ENCODE results near the gene KCNQ4. TPM values are rescaled to one million over a fixed set of nuclear protein-coding genes. Genes with fewer than 3 reads are reported as not detected.

The KCNQ4 gene
- total and polyA plus RNA-seq, 2 of the 13 experiments (the other 11 are each of a cell fraction or from before 2014, with no cell fraction given) = 0.02 to 0.09 TPM

GRCh38 chr1:40844079-40844478 lies 60.5 kb downstream of the KCNQ4 start (continued):
- no peak for TF ChIP-seq HHEX (CRISPR knock-in tag; IDR thresholded peaks at IDR 0.05)
- TF ChIP-seq SMAD1 (CRISPR knock-in tag; IDR thresholded peaks at IDR 0.05; ENCODE audit: borderline replicate concordance, low read depth) = no peak
- TF ChIP-seq SMAD9 (CRISPR knock-in tag; IDR thresholded peaks at IDR 0.05) = no peak
- no peak for TF ChIP-seq ZBTB37 (CRISPR knock-in tag; IDR thresholded peaks at IDR 0.05)
- no peak for TF ChIP-seq ZBED4 (CRISPR knock-in tag; IDR thresholded peaks at IDR 0.05; ENCODE audit: borderline replicate concordance)
- TF ChIP-seq PRDM15 (CRISPR knock-in tag; IDR thresholded peaks at IDR 0.05) = no peak
- TF ChIP-seq IRF1 (CRISPR knock-in tag; IDR thresholded peaks at IDR 0.05; ENCODE audit: low read depth) = no peak
- TF ChIP-seq ZC3H4 (CRISPR knock-in tag; IDR thresholded peaks at IDR 0.05; ENCODE audit: borderline replicate concordance) = no peak

Measured in HepG2 (cell line).